DND-41 (cell line): Measurements from ENCODE around the gene NEURL3.
"Not testable (repeated sequence)": the region's sequence is repeated elsewhere in the genome, so short reads cannot be mapped to it uniquely, and the experiment has no call there.

Source experiments
- ATAC-seq: fragments of 200-7000 bp; cut with Tn5 transposase; 3 replicates; pipeline ENCODE4 v1.9.1; 2021; ENCODE audit warnings: low read depth; ENCODE audit not compliant: insufficient read depth
- DNase-seq: peaks from one replicate; pipeline ENCODE4 v3.0.0-alpha.2; 2020
- H2AFZ ChIP-seq: 2 replicates; pipeline ENCODE4 v1.6.0; 2012; ENCODE audit warnings: low read depth, low read length
- H3K27ac ChIP-seq: 2 replicates; pipeline ENCODE4 v1.5.1; 2012; ENCODE audit warnings: low read length, inconsistent platforms
- H3K27me3 ChIP-seq: fragments of 200-600 bp; sonication (generic); 2 replicates; pipeline ENCODE4 v1.6.0; 2012; ENCODE audit warnings: low read length, mild to moderate bottlenecking, inconsistent platforms; ENCODE audit not compliant: insufficient read depth, poor library complexity
- H3K36me3 ChIP-seq: 2 replicates; pipeline ENCODE4 v1.5.1; 2012; ENCODE audit warnings: low read length, inconsistent platforms; ENCODE audit not compliant: insufficient read depth
- H3K4me1 ChIP-seq: 2 replicates; pipeline ENCODE4 v1.5.1; 2012; ENCODE audit warnings: mild to moderate bottlenecking, low read length; ENCODE audit not compliant: insufficient read depth
- H3K4me2 ChIP-seq: 2 replicates; pipeline ENCODE4 v1.6.0; 2012; ENCODE audit warnings: mild to moderate bottlenecking, moderate library complexity, low read length, inconsistent platforms; ENCODE audit not compliant: insufficient read depth
- H3K4me3 ChIP-seq, 2 experiments: fragments of 200-600 bp in 1 of 2; shearing (Covaris generic) in 1 of 2; 2 replicates each; pipeline ENCODE4 v1.5.1; 2012 to 2016; ENCODE audit warnings: inconsistent platforms in 2 of 2, low read length in 2 of 2, mild to moderate bottlenecking in 2 of 2, low read depth in 1 of 2, moderate library complexity in 1 of 2
- H3K79me2 ChIP-seq: 2 replicates; pipeline ENCODE4 v1.6.0; 2012; ENCODE audit warnings: low read length, inconsistent platforms; ENCODE audit not compliant: insufficient read depth
- H3K9ac ChIP-seq: 2 replicates; pipeline ENCODE4 v1.6.0; 2012; ENCODE audit warnings: low read depth, mild to moderate bottlenecking, inconsistent platforms, low read length, moderate library complexity
- H3K9me3 ChIP-seq: 2 replicates; pipeline ENCODE4 v1.5.1; 2012; ENCODE audit warnings: low read length, moderate library complexity, mild to moderate bottlenecking, inconsistent platforms; ENCODE audit not compliant: insufficient read depth, severe bottlenecking
- H4K20me1 ChIP-seq: 2 replicates; pipeline ENCODE4 v1.6.0; 2012; ENCODE audit warnings: low read length; ENCODE audit not compliant: insufficient read depth
- EZH2 ChIP-seq: IDR thresholded peaks from 3 replicates; pipeline ENCODE4 v1.6.1; 2012; ENCODE audit warnings: borderline replicate concordance, low read depth, mild to moderate bottlenecking, moderate library complexity, low read length, inconsistent platforms; ENCODE audit not compliant: severe bottlenecking
- TF ChIP-seq, protein P1 (sequence below): IDR thresholded peaks from 2 replicates; pipeline ENCODE4 v1.5.1; 2012; ENCODE audit warnings: borderline replicate concordance, low read length, moderate library complexity, mild to moderate bottlenecking; ENCODE audit not compliant: poor library complexity, severe bottlenecking; ENCODE audit errors: extremely low read depth

Gene NEURL3, protein sequence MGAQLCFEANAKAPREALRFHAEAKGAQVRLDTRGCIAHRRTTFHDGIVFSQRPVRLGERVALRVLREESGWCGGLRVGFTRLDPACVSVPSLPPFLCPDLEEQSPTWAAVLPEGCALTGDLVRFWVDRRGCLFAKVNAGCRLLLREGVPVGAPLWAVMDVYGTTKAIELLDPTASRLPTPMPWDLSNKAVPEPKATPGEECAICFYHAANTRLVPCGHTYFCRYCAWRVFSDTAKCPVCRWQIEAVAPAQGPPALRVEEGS

DNA sequence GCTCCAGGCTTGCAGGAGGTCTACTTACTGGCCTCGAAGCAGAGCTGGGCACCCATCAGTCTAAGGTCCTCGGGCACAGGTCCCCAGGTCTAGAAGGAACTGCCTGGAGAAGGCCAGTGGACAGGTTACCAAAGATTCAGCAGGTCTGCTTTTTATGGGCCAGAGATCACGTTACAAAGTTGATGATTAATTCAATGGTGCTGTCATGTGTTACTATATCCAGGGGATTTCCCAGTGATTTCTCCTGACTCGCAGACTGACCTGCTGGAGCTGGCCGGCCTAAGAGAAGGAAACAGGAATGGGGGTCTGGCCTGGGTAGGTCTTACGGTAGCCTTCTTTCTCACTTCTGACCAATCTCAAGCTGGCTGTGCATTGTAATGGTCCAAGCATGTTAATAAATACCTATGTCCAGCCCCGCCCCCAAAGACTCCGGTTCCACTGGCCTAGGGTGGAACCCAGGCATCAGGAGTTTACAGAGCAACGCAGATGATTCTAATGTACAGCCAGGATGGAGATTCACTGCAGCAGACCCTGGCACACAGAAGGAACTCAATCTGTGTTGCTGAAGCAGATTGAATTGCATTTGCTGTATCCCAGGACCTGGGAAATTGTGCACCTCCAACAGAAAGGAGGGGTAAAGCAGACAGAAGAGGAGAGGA lies at the start of gene NEURL3:
Gene NEURL3, minus strand, starts transcription at position 127 of the 659 bp plus-strand sequence. Its CDS starts 71 bp downstream, at position 56.
- H3K27me3 ChIP-seq, result no peaks in the 10 kb centered on the region
- no peak for DNase-seq
- H3K4me2 ChIP-seq, result no peak within 1 kb of the TSS
- no peaks in the 10 kb centered on the region; the same call in none of the 2 replicates for H4K20me1 ChIP-seq
- no peak within 1 kb of the TSS for H3K4me3 ChIP-seq
- TF ChIP-seq, protein P1, sequence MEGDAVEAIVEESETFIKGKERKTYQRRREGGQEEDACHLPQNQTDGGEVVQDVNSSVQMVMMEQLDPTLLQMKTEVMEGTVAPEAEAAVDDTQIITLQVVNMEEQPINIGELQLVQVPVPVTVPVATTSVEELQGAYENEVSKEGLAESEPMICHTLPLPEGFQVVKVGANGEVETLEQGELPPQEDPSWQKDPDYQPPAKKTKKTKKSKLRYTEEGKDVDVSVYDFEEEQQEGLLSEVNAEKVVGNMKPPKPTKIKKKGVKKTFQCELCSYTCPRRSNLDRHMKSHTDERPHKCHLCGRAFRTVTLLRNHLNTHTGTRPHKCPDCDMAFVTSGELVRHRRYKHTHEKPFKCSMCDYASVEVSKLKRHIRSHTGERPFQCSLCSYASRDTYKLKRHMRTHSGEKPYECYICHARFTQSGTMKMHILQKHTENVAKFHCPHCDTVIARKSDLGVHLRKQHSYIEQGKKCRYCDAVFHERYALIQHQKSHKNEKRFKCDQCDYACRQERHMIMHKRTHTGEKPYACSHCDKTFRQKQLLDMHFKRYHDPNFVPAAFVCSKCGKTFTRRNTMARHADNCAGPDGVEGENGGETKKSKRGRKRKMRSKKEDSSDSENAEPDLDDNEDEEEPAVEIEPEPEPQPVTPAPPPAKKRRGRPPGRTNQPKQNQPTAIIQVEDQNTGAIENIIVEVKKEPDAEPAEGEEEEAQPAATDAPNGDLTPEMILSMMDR, result no peak
- no peak for TF ChIP-seq EZH2
- no peaks in the 10 kb centered on the region for H3K9me3 ChIP-seq
- H3K9ac ChIP-seq, result no peak within 1 kb of the TSS
- ATAC-seq, result no peak
- H3K4me1 ChIP-seq, result peaks cover 8% of the 10 kb centered on the region
- H3K27ac ChIP-seq, result no peak within 1 kb of the TSS
- H3K79me2 ChIP-seq, result no peaks in the 10 kb centered on the region
- H2AFZ ChIP-seq, result no peak within 1 kb of the TSS
- H3K36me3 ChIP-seq, result no peaks in the 10 kb centered on the region

- Histone ChIP-seq H3K4me2 (peak overlapping the region; percentile 53), H4K20me1 (peaks cover 11% of the 10 kb centered on the region), H3K27ac (peak overlapping the region; percentile 33; the same call in 1 of the 2 replicates), H3K4me3 (no peak overlapping the region), H2AFZ (peak overlapping the region; percentile 71), H3K4me1 (peaks cover 12% of the 10 kb centered on the region), H3K27me3 (no peaks in the 10 kb centered on the region), H3K9ac (0 out of 2 replicates have a peak overlapping the region, but pooled peaks have one; percentile 7), H3K9me3 (no peaks in the 10 kb centered on the region), H3K79me2 (no peaks in the 10 kb centered on the region), H3K36me3 (peaks cover 36% of the 10 kb centered on the region)
- peak; percentile 80 for ATAC-seq
- peak; percentile 70 for DNase-seq
- no peak for TF ChIP-seq EZH2
- TF ChIP-seq, protein P1, result peak; percentile 93
Observed at GRCh38 chr2:96554293-96555145, 49.4 kb upstream of the NEURL3 start.

GRCh38 chr2:96553957-96554292 lies 48.8 kb upstream of the NEURL3 start:
- Histone ChIP-seq H3K4me2 (peak overlapping the region; percentile 53; the same call in 1 of the 2 replicates), H3K4me1 (peaks cover 12% of the 10 kb centered on the region)

More at GRCh38 chr2:96553957-96554292, 48.8 kb upstream of the NEURL3 start:
- H3K79me2 ChIP-seq, H3K9me3 ChIP-seq, DNase-seq, H3K4me3 ChIP-seq, ATAC-seq, H3K27ac ChIP-seq, H3K27me3 ChIP-seq: not testable (repeated sequence)
- Histone ChIP-seq H2AFZ (peak overlapping the region; percentile 71; the same call in 1 of the 2 replicates), H4K20me1 (peaks cover 17% of the 10 kb centered on the region), H3K9ac (0 out of 2 replicates have a peak overlapping the region, but pooled peaks have one; percentile 7), H3K36me3 (peaks cover 42% of the 10 kb centered on the region)
